NCI-H2171 treated with DMSO at 0.1 percent for 48 hours (cell line): ENCODE measurements around the gene MATK.
"Not testable (repeated sequence)": the region's sequence is repeated elsewhere in the genome, so short reads cannot be mapped to it uniquely, and the experiment has no call there.

Source experiments
- DNase-seq: peaks from one replicate; lab custom pipeline; 2025; lab: John Stamatoyannopoulos, UW

The MATK gene

GRCh38 chr19:3785938-3786824, at the start of gene MATK:
Gene MATK (minus strand): TSS chr19:3786381. CDS start chr19:3785135, 1,246 bp downstream.
- DNase-seq = peak; percentile 12

GRCh38 chr19:3835055-3835435, 48.9 kb upstream of the MATK start:
- no peak for DNase-seq

- no peak for DNase-seq
These were observed 48.3 kb upstream of the MATK start for GRCh38 chr19:3834349-3835054.

GRCh38 chr19:3833578-3834348, 47.6 kb upstream of the MATK start:
- no peak for DNase-seq

- DNase-seq = no peak
These were observed 45.8 kb upstream of the MATK start for GRCh38 chr19:3832001-3832400.

GRCh38 chr19:3831601-3832000, 45.4 kb upstream of the MATK start:
- no peak for DNase-seq

GRCh38 chr19:3830621-3831589, 44.7 kb upstream of the MATK start:
- peak; percentile 8 for DNase-seq

- DNase-seq = no peak
These were observed 41.1 kb upstream of the MATK start for GRCh38 chr19:3827306-3827705.

GRCh38 chr19:3826163-3826562, 40.0 kb upstream of the MATK start:
- DNase-seq = peak; percentile 37

GRCh38 chr19:3825286-3825956, 39.2 kb upstream of the MATK start:
- no peak for DNase-seq

GRCh38 chr19:3823350-3823713, 37.2 kb upstream of the MATK start:
- DNase-seq = no peak

- DNase-seq = no peak
These were observed 36.6 kb upstream of the MATK start for GRCh38 chr19:3822683-3823349.

- DNase-seq = no peak
These were observed 35.7 kb upstream of the MATK start for GRCh38 chr19:3821857-3822364.

- peak; percentile 20 for DNase-seq
These were observed 35.0 kb upstream of the MATK start for GRCh38 chr19:3821156-3821555.

- no peak for DNase-seq
These were observed 33.8 kb upstream of the MATK start for GRCh38 chr19:3819989-3820388.

GRCh38 chr19:3818918-3819317, 32.7 kb upstream of the MATK start:
- no peak for DNase-seq

- no peak for DNase-seq
These were observed 32.3 kb upstream of the MATK start for GRCh38 chr19:3818466-3818865.

GRCh38 chr19:3817761-3818160, 31.6 kb upstream of the MATK start:
- DNase-seq = no peak

- DNase-seq = no peak
These were observed 30.5 kb upstream of the MATK start for GRCh38 chr19:3816566-3817218.

- not testable (repeated sequence) for DNase-seq
These were observed 30.0 kb upstream of the MATK start for GRCh38 chr19:3816148-3816547.
